Stimulated activated CD4-positive, alpha-beta T cell treated with anti-CD3 and anti-CD28 coated beads, TNF-alpha, amount 100 ng/mL, for 1 hour (primary cell): Measurements from ENCODE around the gene ZNF561.
"Not testable (repeated sequence)": the region's sequence is repeated elsewhere in the genome, so short reads cannot be mapped to it uniquely, and the experiment has no call there.

Experiments used
- DNase-seq, 3 donors: peaks; one replicate each; pipeline ENCODE4 v3.0.0-alpha.2; 2020; ENCODE audit warnings: low read depth in 3 of 3, low spot score in 1 of 3

The ZNF561 gene

GRCh38 chr19:9621156-9622037, at the start of gene ZNF561:
TSS of gene ZNF561 (minus strand) at chr19:9621232. CDS start at chr19:9619456, 1,776 bp downstream.
- peak; percentile 61 to 75 (median 70) for DNase-seq

GRCh38 chr19:9668544-9668943, 47.5 kb upstream of the ZNF561 start:
- DNase-seq: no peak

- DNase-seq: no peak
Observed at GRCh38 chr19:9667898-9668297, 46.9 kb upstream of the ZNF561 start.

- no peak for DNase-seq
Observed at GRCh38 chr19:9658769-9659168, 37.7 kb upstream of the ZNF561 start.

GRCh38 chr19:9653066-9653555, 32.1 kb upstream of the ZNF561 start:
- DNase-seq: not testable (repeated sequence)

GRCh38 chr19:9651464-9651863, 30.4 kb upstream of the ZNF561 start:
- DNase-seq: not testable (repeated sequence)

GRCh38 chr19:9650345-9650744, 29.3 kb upstream of the ZNF561 start:
- DNase-seq: no peak

- no peak for DNase-seq
Observed at GRCh38 chr19:9645472-9645871, 24.4 kb upstream of the ZNF561 start.

GRCh38 chr19:9644472-9644871, 23.4 kb upstream of the ZNF561 start:
- no peak for DNase-seq

GRCh38 chr19:9641810-9642209, 20.8 kb upstream of the ZNF561 start:
- no peak for DNase-seq

GRCh38 chr19:9640956-9641355, 19.9 kb upstream of the ZNF561 start:
- DNase-seq: no peak

- no peak for DNase-seq
Observed at GRCh38 chr19:9636018-9636417, 15.0 kb upstream of the ZNF561 start.

GRCh38 chr19:9627856-9628255, 6.8 kb upstream of the ZNF561 start:
- DNase-seq: no peak

GRCh38 chr19:9622531-9622930, 1.5 kb upstream of the ZNF561 start:
- DNase-seq: no peak

- no peak for DNase-seq
Observed at GRCh38 chr19:9620842-9621155, 233 bp downstream of the ZNF561 start.

GRCh38 chr19:9615844-9616243, 5.2 kb downstream of the ZNF561 start:
- DNase-seq: no peak

- no peak for DNase-seq
Observed at GRCh38 chr19:9610484-9611113, 10.4 kb downstream of the ZNF561 start.

- DNase-seq: no peak
Observed at GRCh38 chr19:9608912-9609311, 12.1 kb downstream of the ZNF561 start.

GRCh38 chr19:9597027-9597426, 24.0 kb downstream of the ZNF561 start:
- DNase-seq: no peak

GRCh38 chr19:9586764-9587163, 34.3 kb downstream of the ZNF561 start:
- DNase-seq: peak; percentile 48 to 61 (median 56)

GRCh38 chr19:9584073-9584833, 36.8 kb downstream of the ZNF561 start, which contains the start of gene ZNF121:
TSS of gene ZNF121 (minus strand) at chr19:9584504. CDS start at chr19:9568097, 16,407 bp downstream.
- DNase-seq: peak; percentile 9 to 69 (median 56)
